GM18907 (cell line): Measurements from ENCODE around the gene MOB1B.
"Not testable (repeated sequence)": the region's sequence is repeated elsewhere in the genome, so short reads cannot be mapped to it uniquely, and the experiment has no call there.

Experiments
- ATAC-seq: cut with Tn5 transposase; IDR thresholded peaks from one replicate; pipeline ENCODE4 v1.9.1; 2021; ENCODE audit warnings: mild to moderate bottlenecking, moderate library complexity; ENCODE audit not compliant: unreplicated experiment

MOB1B gene

GRCh38 chr4:70948665-70949260 is 46.6 kb downstream of the MOB1B start:
- peak; percentile 58 for ATAC-seq

- ATAC-seq = no peak
These were observed 51.9 kb downstream of the MOB1B start for GRCh38 chr4:70954032-70954431.

GRCh38 chr4:70956549-70957210 is 54.5 kb downstream of the MOB1B start:
- no peak for ATAC-seq

GRCh38 chr4:70958681-70959080 is 56.5 kb downstream of the MOB1B start:
- ATAC-seq = no peak

- ATAC-seq = no peak
These were observed 66.9 kb downstream of the MOB1B start for GRCh38 chr4:70969076-70969475.

- ATAC-seq = no peak
These were observed 74.1 kb downstream of the MOB1B start for GRCh38 chr4:70976252-70976651.

GRCh38 chr4:70979445-70980008 is 77.4 kb downstream of the MOB1B start:
- ATAC-seq = peak; percentile 53

GRCh38 chr4:70980196-70980595 is 78.0 kb downstream of the MOB1B start:
- no peak for ATAC-seq

GRCh38 chr4:70984106-70984505 is 81.9 kb downstream of the MOB1B start:
- no peak for ATAC-seq

- no peak for ATAC-seq
These were observed 82.4 kb downstream of the MOB1B start for GRCh38 chr4:70984589-70984988.

- no peak for ATAC-seq
These were observed 89.4 kb downstream of the MOB1B start for GRCh38 chr4:70991596-70991995.

GRCh38 chr4:70992391-70992881 is 90.3 kb downstream of the MOB1B start:
- ATAC-seq = no peak

- peak; percentile 86 for ATAC-seq
These were observed 91.3 kb downstream of the MOB1B start, which contains the start of gene DCK for GRCh38 chr4:70993181-70994068. Gene DCK, plus strand, starts transcription at chr4:70993649. Its CDS starts 187 bp downstream, at chr4:70993836.

- ATAC-seq = no peak
These were observed 91.8 kb downstream of the MOB1B start for GRCh38 chr4:70994069-70994366.

- ATAC-seq = peak; percentile 56
These were observed 92.4 kb downstream of the MOB1B start for GRCh38 chr4:70994387-70995099.

GRCh38 chr4:70996018-70996360 is 93.8 kb downstream of the MOB1B start:
- ATAC-seq = no peak

GRCh38 chr4:70997036-70997435 is 94.9 kb downstream of the MOB1B start:
- no peak for ATAC-seq

GRCh38 chr4:70997546-70997945 is 95.4 kb downstream of the MOB1B start:
- ATAC-seq = no peak

GRCh38 chr4:70999639-71000038 is 97.5 kb downstream of the MOB1B start:
- not testable (repeated sequence) for ATAC-seq

GRCh38 chr4:71001363-71001762 is 99.2 kb downstream of the MOB1B start:
- ATAC-seq = not testable (repeated sequence)
